B cell (primary cell): ENCODE measurements around the gene LRRC72.

Experiments
- EZH2 ChIP-seq: IDR thresholded peaks from 2 replicates; pipeline ENCODE4 v1.6.1; 2012; ENCODE audit warnings: borderline replicate concordance, low read depth, mild to moderate bottlenecking, moderate library complexity, low read length; ENCODE audit not compliant: insufficient read depth, poor library complexity, severe bottlenecking
- TF ChIP-seq, protein P1 (sequence below): fragments of 200-600 bp; IDR thresholded peaks from one replicate; pipeline ENCODE4 v1.8.0; 2022; ENCODE audit warnings: antibody characterized with exemption, mild to moderate bottlenecking

DNA sequence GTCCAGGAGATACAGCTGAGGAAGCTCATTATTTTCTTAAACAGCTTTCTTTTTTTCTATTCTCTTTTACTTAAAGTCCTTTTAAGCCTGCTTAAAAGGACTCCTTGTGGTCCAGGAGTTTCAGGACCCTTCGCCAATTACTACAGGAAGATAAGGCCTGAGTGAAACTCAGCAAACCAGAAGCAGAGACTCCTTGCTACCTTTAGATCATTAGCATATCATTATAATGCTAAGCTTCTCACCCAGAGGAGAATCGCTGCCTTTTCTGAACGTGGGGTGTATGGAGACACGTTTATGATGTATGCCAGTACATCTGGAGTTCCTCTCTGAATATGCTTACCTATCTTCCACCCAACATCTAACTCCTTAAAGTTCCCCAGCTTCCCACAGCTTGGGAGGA, 71.4 kb downstream of the LRRC72 start:
- TF ChIP-seq, protein P1, sequence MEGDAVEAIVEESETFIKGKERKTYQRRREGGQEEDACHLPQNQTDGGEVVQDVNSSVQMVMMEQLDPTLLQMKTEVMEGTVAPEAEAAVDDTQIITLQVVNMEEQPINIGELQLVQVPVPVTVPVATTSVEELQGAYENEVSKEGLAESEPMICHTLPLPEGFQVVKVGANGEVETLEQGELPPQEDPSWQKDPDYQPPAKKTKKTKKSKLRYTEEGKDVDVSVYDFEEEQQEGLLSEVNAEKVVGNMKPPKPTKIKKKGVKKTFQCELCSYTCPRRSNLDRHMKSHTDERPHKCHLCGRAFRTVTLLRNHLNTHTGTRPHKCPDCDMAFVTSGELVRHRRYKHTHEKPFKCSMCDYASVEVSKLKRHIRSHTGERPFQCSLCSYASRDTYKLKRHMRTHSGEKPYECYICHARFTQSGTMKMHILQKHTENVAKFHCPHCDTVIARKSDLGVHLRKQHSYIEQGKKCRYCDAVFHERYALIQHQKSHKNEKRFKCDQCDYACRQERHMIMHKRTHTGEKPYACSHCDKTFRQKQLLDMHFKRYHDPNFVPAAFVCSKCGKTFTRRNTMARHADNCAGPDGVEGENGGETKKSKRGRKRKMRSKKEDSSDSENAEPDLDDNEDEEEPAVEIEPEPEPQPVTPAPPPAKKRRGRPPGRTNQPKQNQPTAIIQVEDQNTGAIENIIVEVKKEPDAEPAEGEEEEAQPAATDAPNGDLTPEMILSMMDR = no peak
- TF ChIP-seq EZH2 = no peak
